HepG2 (cell line): ENCODE measurements around the gene RFXANK. TPM values are rescaled to one million over a fixed set of nuclear protein-coding genes. Genes with fewer than 3 reads are reported as not detected.
A peak's percentile ranks its signal among the peaks of the same experiment; 100 is the strongest.

ENCODE experiments used
- ATF6 ChIP-seq: sonication (generic); formaldehyde crosslinking; conservative IDR thresholded peaks from 2 replicates; pipeline ENCODE4 v1.4.0; 2020; ENCODE audit warnings: missing genetic modification reagents
- BCL6 ChIP-seq: IDR thresholded peaks from 2 replicates; pipeline ENCODE4 v1.6.1; 2016; ENCODE audit warnings: missing genetic modification reagents, missing compliant biosample characterization
- EED ChIP-seq: sonication (generic); formaldehyde crosslinking; IDR thresholded peaks from 2 replicates; pipeline ENCODE4 v1.5.0; 2020; ENCODE audit warnings: mild to moderate bottlenecking, missing genetic modification reagents
- FOXK1 ChIP-seq: sonication (generic); formaldehyde crosslinking; IDR thresholded peaks from 2 replicates; pipeline ENCODE4 v1.4.0; 2020; ENCODE audit warnings: low read depth, missing genetic modification reagents, borderline replicate concordance
- FOXP1 ChIP-seq, 2 experiments: fragments of 450-650 bp in 1 of 2; IDR thresholded peaks; 2 replicates each; pipeline ENCODE4 v1.6.1; 2017 to 2018; ENCODE audit warnings: antibody characterized with exemption in 1 of 2
- FUBP1 ChIP-seq: sonication (generic); formaldehyde crosslinking; IDR thresholded peaks from 2 replicates; pipeline ENCODE4 v1.5.1; 2020; ENCODE audit warnings: missing genetic modification reagents, mild to moderate bottlenecking, borderline replicate concordance
- HOXA3 ChIP-seq: sonication (generic); formaldehyde crosslinking; IDR thresholded peaks from 2 replicates; pipeline ENCODE4 v1.5.0; 2020; ENCODE audit warnings: missing genetic modification reagents
- IRX3 ChIP-seq: sonication (generic); formaldehyde crosslinking; IDR thresholded peaks from 2 replicates; pipeline ENCODE4 v1.8.1; 2023; ENCODE audit warnings: mild to moderate bottlenecking, low read depth, missing genetic modification reagents, borderline replicate concordance
- LCORL ChIP-seq, 2 experiments: fragments of 450-650 bp in 1 of 2; sonication (generic) in 1 of 2; formaldehyde crosslinking in 1 of 2; IDR thresholded peaks; 2 replicates each; pipeline versions ENCODE4 v1.5.0 to v1.6.1; 2017 to 2020; ENCODE audit warnings: antibody characterized with exemption in 1 of 2, missing genetic modification reagents in 1 of 2
- MBNL3 ChIP-seq: fragments of 250-450 bp; sonication (Bioruptor Pico); conservative IDR thresholded peaks from 2 replicates; pipeline ENCODE4 v1.8.0; 2022; ENCODE audit warnings: mild to moderate bottlenecking, inconsistent platforms
- NFRKB ChIP-seq: fragments of 450-650 bp; IDR thresholded peaks from 2 replicates; pipeline ENCODE4 v1.6.1; 2017
- NRL ChIP-seq: sonication (generic); formaldehyde crosslinking; IDR thresholded peaks from 2 replicates; pipeline ENCODE4 v1.5.0; 2020; ENCODE audit warnings: missing genetic modification reagents, mild to moderate bottlenecking, moderate library complexity, borderline replicate concordance
- ONECUT2 ChIP-seq: sonication (generic); formaldehyde crosslinking; IDR thresholded peaks from 2 replicates; pipeline ENCODE4 v1.4.0; 2020; ENCODE audit warnings: missing genetic modification reagents
- PAWR ChIP-seq: sonication (generic); formaldehyde crosslinking; IDR thresholded peaks from 2 replicates; pipeline ENCODE4 v1.4.0; 2020; ENCODE audit warnings: missing genetic modification reagents, mild to moderate bottlenecking, borderline replicate concordance
- PTBP1 ChIP-seq: fragments of 200-400 bp; formaldehyde crosslinking; IDR thresholded peaks from 2 replicates; pipeline ENCODE4 v1.6.1; 2018; ENCODE audit warnings: low read length, low read depth; ENCODE audit not compliant: poor library complexity, severe bottlenecking
- RARG ChIP-seq: sonication (generic); formaldehyde crosslinking; IDR thresholded peaks from 2 replicates; pipeline ENCODE4 v1.4.0; 2020; ENCODE audit warnings: low read depth, mild to moderate bottlenecking, missing genetic modification reagents
- SMAD3 ChIP-seq: sonication (generic); formaldehyde crosslinking; IDR thresholded peaks from 2 replicates; pipeline ENCODE4 v1.4.0; 2020; ENCODE audit warnings: missing genetic modification reagents
- STAT5B ChIP-seq: sonication (generic); formaldehyde crosslinking; IDR thresholded peaks from 2 replicates; pipeline ENCODE4 v1.4.0; 2020; ENCODE audit warnings: missing genetic modification reagents
- THAP11 ChIP-seq: IDR thresholded peaks from 2 replicates; pipeline ENCODE4 v1.6.1; 2016; ENCODE audit warnings: missing biosample characterization, missing genetic modification reagents
- THAP7 ChIP-seq: sonication (generic); formaldehyde crosslinking; IDR thresholded peaks from 2 replicates; pipeline ENCODE4 v1.8.1; 2023; ENCODE audit warnings: mild to moderate bottlenecking, missing genetic modification reagents
- YY1 ChIP-seq: IDR thresholded peaks from 2 replicates; pipeline ENCODE4 v1.6.1; 2011; ENCODE audit warnings: low read length, low read depth, moderate library complexity, mild to moderate bottlenecking; ENCODE audit not compliant: insufficient read depth, insufficient replicate concordance
- ZXDC ChIP-seq: sonication (generic); formaldehyde crosslinking; IDR thresholded peaks from 2 replicates; pipeline ENCODE4 v1.5.0; 2020; ENCODE audit warnings: mild to moderate bottlenecking, missing genetic modification reagents
- polyA plus RNA-seq, 8 experiments: library from polyadenylated mRNA; depleted of rRNA in 3 of 8; stranded (reverse) in 7 of 8; unstranded in 1 of 8; fragments of >200 nt; fragmentation: Illumina TruSeq in 4 of 8; extraction: Trizol in 4 of 8; gene quantifications; 2 replicates each; pipeline versions ENCODE4 v1.2.1 to v1.2.3, GENCODE V29; 2011 to 2016; ENCODE audit warnings: low read depth in 4 of 8, missing spikeins in 1 of 8, mixed read lengths in 1 of 8; ENCODE audit not compliant: insufficient read depth in 1 of 8
- total RNA-seq, 5 experiments: library from RNA; depleted of rRNA; stranded (reverse); fragments of >200 nt; fragmentation: Illumina TruSeq; extraction: Trizol; gene quantifications; 2 replicates each; pipeline ENCODE4 v1.2.3, GENCODE V29; 2016; ENCODE audit warnings: low read depth in 1 of 5

Gene RFXANK
- total and polyA plus RNA-seq, 2 of the 13 experiments (the other 11 are each of a cell fraction or from before 2014, with no cell fraction given) = 49.9 to 80.7 TPM

GRCh38 chr19:19192078-19192882 lies at the start of gene RFXANK, which contains the start of gene BORCS8 (continued):
- no peak for TF ChIP-seq FUBP1 (CRISPR knock-in tag)
- no peak for TF ChIP-seq PAWR (CRISPR knock-in tag)
- TF ChIP-seq MBNL3 (CRISPR knock-in tag) = no peak
- 0 out of 2 replicates have a peak, but pooled peaks have one; percentile 81 for TF ChIP-seq STAT5B (CRISPR knock-in tag)
- TF ChIP-seq ZXDC (CRISPR knock-in tag) = no peak
- TF ChIP-seq SMAD3 = peak; percentile 56; the same call in 1 of the 2 replicates
- TF ChIP-seq HOXA3 (CRISPR knock-in tag) = peak; percentile 65
- no peak for TF ChIP-seq FOXP1 (IDR thresholded peaks at IDR 0.05)
- TF ChIP-seq FOXP1 (CRISPR knock-in tag; IDR thresholded peaks at IDR 0.05) = no peak
- TF ChIP-seq RARG (CRISPR knock-in tag) = no peak
- peak; percentile 83 for TF ChIP-seq YY1
- peak; percentile 87 for TF ChIP-seq EED (CRISPR knock-in tag)
- TF ChIP-seq IRX3 (CRISPR knock-in tag) = 0 out of 2 replicates have a peak, but pooled peaks have one; percentile 76
- TF ChIP-seq THAP11 (CRISPR knock-in tag) = peak; percentile 94
- TF ChIP-seq FOXK1 (CRISPR knock-in tag) = 0 out of 2 replicates have a peak, but pooled peaks have one; percentile 64
- TF ChIP-seq LCORL (IDR thresholded peaks at IDR 0.05) = no peak
- peak; percentile 64 for TF ChIP-seq LCORL (CRISPR knock-in tag; IDR thresholded peaks at IDR 0.05)
- TF ChIP-seq NRL (CRISPR knock-in tag) = peak; percentile 85; the same call in 1 of the 2 replicates
- TF ChIP-seq PTBP1 = peak; percentile 97
- peak; percentile 9; the same call in 1 of the 2 replicates for TF ChIP-seq BCL6 (CRISPR knock-in tag)
- TF ChIP-seq ATF6 (CRISPR knock-in tag) = 0 out of 2 replicates have a peak, but pooled peaks have one; percentile 36
- no peak for TF ChIP-seq NFRKB
- no peak for TF ChIP-seq ONECUT2 (CRISPR knock-in tag)
- TF ChIP-seq THAP7 = peak; percentile 37; the same call in 1 of the 2 replicates
